Ishikawa (cell line): Measurements from ENCODE around the gene SLC31A2.

Experiments used
- CEBPB ChIP-seq: IDR thresholded peaks from 2 replicates; pipeline ENCODE4 v1.6.1; 2012
- CREB1 ChIP-seq: IDR thresholded peaks from 2 replicates; pipeline ENCODE4 v1.6.1; 2012; ENCODE audit warnings: low read depth
- EP300 ChIP-seq: IDR thresholded peaks from 2 replicates; pipeline ENCODE4 v1.6.1; 2012; ENCODE audit warnings: borderline replicate concordance
- FOXM1 ChIP-seq: IDR thresholded peaks from 2 replicates; pipeline ENCODE4 v1.6.1; 2012; ENCODE audit warnings: low read depth, borderline replicate concordance
- MAX ChIP-seq: IDR thresholded peaks from 2 replicates; pipeline ENCODE4 v1.6.1; 2012
- NFIC ChIP-seq: IDR thresholded peaks from 2 replicates; pipeline ENCODE4 v1.6.1; 2012
- RAD21 ChIP-seq: IDR thresholded peaks from 2 replicates; pipeline ENCODE4 v1.6.1; 2012; ENCODE audit warnings: low read depth
- REST ChIP-seq: IDR thresholded peaks from 2 replicates; pipeline ENCODE4 v1.6.1; 2012; ENCODE audit warnings: low read depth, mild to moderate bottlenecking
- TAF1 ChIP-seq: IDR thresholded peaks from 2 replicates; pipeline ENCODE4 v1.6.1; 2012; ENCODE audit warnings: low read depth, mild to moderate bottlenecking
- TCF12 ChIP-seq: IDR thresholded peaks from 2 replicates; pipeline ENCODE4 v1.6.1; 2012; ENCODE audit warnings: low read depth
- YY1 ChIP-seq: IDR thresholded peaks from 2 replicates; pipeline ENCODE4 v1.6.1; 2012; ENCODE audit warnings: low read depth
- TF ChIP-seq, protein P1 (sequence below): IDR thresholded peaks from 2 replicates; pipeline ENCODE4 v1.6.1; 2012

GRCh38 chr9:113138760-113139159 lies 12.0 kb upstream of the SLC31A2 start:
- TF ChIP-seq REST (no peak), FOXM1 (no peak), TAF1 (no peak), MAX (no peak), CEBPB (no peak), RAD21 (no peak), TCF12 (no peak), EP300 (no peak), CREB1 (no peak), NFIC (no peak), YY1 (no peak)
- TF ChIP-seq, protein P1, sequence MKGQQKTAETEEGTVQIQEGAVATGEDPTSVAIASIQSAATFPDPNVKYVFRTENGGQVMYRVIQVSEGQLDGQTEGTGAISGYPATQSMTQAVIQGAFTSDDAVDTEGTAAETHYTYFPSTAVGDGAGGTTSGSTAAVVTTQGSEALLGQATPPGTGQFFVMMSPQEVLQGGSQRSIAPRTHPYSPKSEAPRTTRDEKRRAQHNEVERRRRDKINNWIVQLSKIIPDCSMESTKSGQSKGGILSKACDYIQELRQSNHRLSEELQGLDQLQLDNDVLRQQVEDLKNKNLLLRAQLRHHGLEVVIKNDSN = no peak
